KMS-11 (cell line): Measurements from ENCODE around the gene GXYLT2.

Experiments used
- H2AFZ ChIP-seq: fragments of 200-600 bp; sonication (generic); 2 replicates; pipeline ENCODE4 v1.6.1; 2016; ENCODE audit warnings: antibody characterized with exemption, mixed run types, low read depth
- H3K27ac ChIP-seq: fragments of 200-600 bp; sonication (generic); 2 replicates; pipeline ENCODE4 v1.6.1; 2016; ENCODE audit warnings: mild to moderate bottlenecking, mixed run types
- H3K27me3 ChIP-seq: fragments of 200-600 bp; sonication (generic); 2 replicates; pipeline ENCODE4 v1.6.1; 2017; ENCODE audit warnings: mild to moderate bottlenecking, low read depth, mixed run types, moderate library complexity; ENCODE audit not compliant: insufficient read depth
- H3K36me3 ChIP-seq: fragments of 200-600 bp; sonication (generic); 2 replicates; pipeline ENCODE4 v1.6.1; 2017; ENCODE audit warnings: mild to moderate bottlenecking, mixed run types; ENCODE audit not compliant: insufficient read depth
- H3K4me1 ChIP-seq: fragments of 200-600 bp; sonication (generic); 2 replicates; pipeline ENCODE4 v1.6.1; 2016; ENCODE audit warnings: mild to moderate bottlenecking, low read depth, mixed run types; ENCODE audit not compliant: poor library complexity, severe bottlenecking
- H3K4me2 ChIP-seq: fragments of 200-600 bp; sonication (generic); 2 replicates; pipeline ENCODE4 v1.7.0; 2016; ENCODE audit warnings: mild to moderate bottlenecking, mixed run types
- H3K4me3 ChIP-seq: fragments of 200-600 bp; sonication (generic); IDR thresholded peaks from 2 replicates; pipeline ENCODE4 v1.6.1; 2017; ENCODE audit warnings: low read depth, low read length, mixed read lengths; ENCODE audit not compliant: insufficient read depth
- H3K79me2 ChIP-seq: fragments of 200-600 bp; sonication (generic); 2 replicates; pipeline ENCODE4 v1.6.1; 2016; ENCODE audit warnings: low read depth, mixed run types; ENCODE audit not compliant: insufficient read depth
- H3K9ac ChIP-seq: fragments of 200-600 bp; sonication (generic); 2 replicates; pipeline ENCODE4 v1.6.1; 2016; ENCODE audit warnings: mild to moderate bottlenecking, mixed run types
- H4K20me1 ChIP-seq: fragments of 200-600 bp; sonication (generic); 2 replicates; pipeline ENCODE4 v1.6.1; 2016; ENCODE audit warnings: mild to moderate bottlenecking, mixed run types; ENCODE audit not compliant: insufficient read depth
- TF ChIP-seq, protein P1 (sequence below): fragments of 200-600 bp; sonication (generic); conservative IDR thresholded peaks from 2 replicates; pipeline ENCODE4 v1.6.1; 2017; ENCODE audit warnings: low read depth, mild to moderate bottlenecking, antibody characterized with exemption, low read length, moderate library complexity, mixed read lengths

The GXYLT2 gene

DNA sequence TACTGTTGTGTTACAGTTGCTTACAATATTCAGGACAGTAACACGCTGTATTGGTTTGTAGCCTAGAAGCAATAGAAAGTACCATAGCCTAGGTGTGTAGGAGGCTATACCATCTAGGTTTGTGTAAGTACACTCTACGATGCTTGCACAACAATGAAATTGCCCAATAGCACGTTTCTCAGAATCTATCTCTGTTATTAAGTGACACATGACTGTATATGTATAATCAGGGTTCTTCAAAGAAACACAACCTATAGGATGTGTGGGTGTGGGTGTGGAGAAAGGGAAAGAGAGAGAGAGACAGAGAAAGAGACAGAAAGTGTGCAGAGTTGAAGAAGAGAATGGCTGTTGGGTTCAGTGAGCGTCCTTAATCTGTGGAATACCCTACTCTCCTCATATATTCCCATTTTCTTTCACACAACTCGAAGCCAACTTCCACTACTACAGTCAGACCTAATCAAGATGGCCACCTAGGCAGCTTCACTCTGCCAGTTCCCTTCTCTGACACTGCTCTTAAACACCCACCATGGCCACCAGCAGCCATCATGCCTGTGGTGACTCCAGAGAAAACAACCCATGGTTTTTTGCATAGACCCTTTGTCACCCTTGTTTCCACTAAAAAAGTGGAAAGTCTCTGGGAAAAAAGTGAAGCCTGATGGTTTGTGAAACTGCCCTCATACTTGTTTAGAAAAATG lies 103.0 kb downstream of the GXYLT2 start:
- H2AFZ ChIP-seq = no peak overlapping the region

DNA sequence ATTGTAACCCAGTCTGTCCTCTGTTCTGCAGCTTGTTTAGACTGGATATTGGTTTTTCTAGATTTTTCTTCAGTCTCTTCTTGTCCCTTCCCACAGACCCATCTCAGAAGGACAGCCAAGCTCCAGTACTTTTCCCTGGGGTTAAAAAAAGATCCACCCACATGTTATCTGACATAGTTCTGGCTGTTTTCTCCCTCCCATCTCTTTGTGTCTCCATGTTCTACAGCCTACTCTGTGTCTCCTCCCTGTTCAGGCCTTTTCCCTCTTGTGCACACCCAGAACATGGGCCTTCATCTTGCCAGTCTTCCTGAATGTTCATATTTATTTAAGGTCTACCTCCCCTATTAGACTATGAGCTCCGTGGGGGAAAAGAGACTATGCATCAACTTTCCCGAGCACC lies 103.7 kb downstream of the GXYLT2 start:
- TF ChIP-seq, protein P1, sequence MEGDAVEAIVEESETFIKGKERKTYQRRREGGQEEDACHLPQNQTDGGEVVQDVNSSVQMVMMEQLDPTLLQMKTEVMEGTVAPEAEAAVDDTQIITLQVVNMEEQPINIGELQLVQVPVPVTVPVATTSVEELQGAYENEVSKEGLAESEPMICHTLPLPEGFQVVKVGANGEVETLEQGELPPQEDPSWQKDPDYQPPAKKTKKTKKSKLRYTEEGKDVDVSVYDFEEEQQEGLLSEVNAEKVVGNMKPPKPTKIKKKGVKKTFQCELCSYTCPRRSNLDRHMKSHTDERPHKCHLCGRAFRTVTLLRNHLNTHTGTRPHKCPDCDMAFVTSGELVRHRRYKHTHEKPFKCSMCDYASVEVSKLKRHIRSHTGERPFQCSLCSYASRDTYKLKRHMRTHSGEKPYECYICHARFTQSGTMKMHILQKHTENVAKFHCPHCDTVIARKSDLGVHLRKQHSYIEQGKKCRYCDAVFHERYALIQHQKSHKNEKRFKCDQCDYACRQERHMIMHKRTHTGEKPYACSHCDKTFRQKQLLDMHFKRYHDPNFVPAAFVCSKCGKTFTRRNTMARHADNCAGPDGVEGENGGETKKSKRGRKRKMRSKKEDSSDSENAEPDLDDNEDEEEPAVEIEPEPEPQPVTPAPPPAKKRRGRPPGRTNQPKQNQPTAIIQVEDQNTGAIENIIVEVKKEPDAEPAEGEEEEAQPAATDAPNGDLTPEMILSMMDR = no peak
- Histone ChIP-seq H3K36me3 (no peaks in the 10 kb centered on the region), H3K27me3 (no peaks in the 10 kb centered on the region), H3K4me3 (no peak overlapping the region), H4K20me1 (no peaks in the 10 kb centered on the region), H3K4me1 (peaks cover 4% of the 10 kb centered on the region), H2AFZ (no peak overlapping the region), H3K9ac (no peak overlapping the region), H3K79me2 (no peaks in the 10 kb centered on the region), H3K27ac (no peak overlapping the region), H3K4me2 (no peak overlapping the region)

More for the DNA sequence above, 103.0 kb downstream of the GXYLT2 start:
- H3K9ac ChIP-seq = no peak overlapping the region
- TF ChIP-seq, protein P1 = no peak
- H3K27ac ChIP-seq = no peak overlapping the region
- H3K4me2 ChIP-seq = no peak overlapping the region
- no peaks in the 10 kb centered on the region for H4K20me1 ChIP-seq
- no peaks in the 10 kb centered on the region for H3K27me3 ChIP-seq
- H3K79me2 ChIP-seq = no peaks in the 10 kb centered on the region
- H3K4me3 ChIP-seq = no peak overlapping the region
- H3K4me1 ChIP-seq = no peaks in the 10 kb centered on the region
- H3K36me3 ChIP-seq = no peaks in the 10 kb centered on the region

DNA sequence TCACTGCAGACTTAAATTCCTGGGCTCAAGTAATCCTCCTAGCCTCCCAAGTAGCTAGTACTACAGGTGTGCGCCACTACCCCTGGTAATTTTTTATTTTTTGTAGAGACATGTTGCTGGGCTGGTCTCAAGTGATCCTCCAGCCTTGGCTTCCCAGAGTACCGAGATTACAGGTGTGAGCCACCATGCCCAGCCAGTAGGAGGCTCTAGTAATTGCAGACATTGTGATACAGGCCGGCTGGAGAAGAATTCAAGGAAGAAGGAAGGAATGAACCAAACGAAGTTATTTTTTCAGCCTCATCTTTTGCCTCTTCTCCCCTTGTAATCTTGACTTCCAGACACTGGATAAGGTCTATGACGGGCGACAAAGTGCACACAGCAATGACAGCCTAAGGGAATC lies 105.5 kb downstream of the GXYLT2 start:
- TF ChIP-seq, protein P1 = no peak
- Histone ChIP-seq H3K4me2 (no peak overlapping the region), H3K27me3 (no peaks in the 10 kb centered on the region), H3K4me1 (peaks cover 4% of the 10 kb centered on the region), H3K79me2 (peaks cover 13% of the 10 kb centered on the region), H3K27ac (no peak overlapping the region), H3K36me3 (no peaks in the 10 kb centered on the region), H2AFZ (no peak overlapping the region), H3K9ac (no peak overlapping the region), H4K20me1 (no peaks in the 10 kb centered on the region), H3K4me3 (no peak overlapping the region)

DNA sequence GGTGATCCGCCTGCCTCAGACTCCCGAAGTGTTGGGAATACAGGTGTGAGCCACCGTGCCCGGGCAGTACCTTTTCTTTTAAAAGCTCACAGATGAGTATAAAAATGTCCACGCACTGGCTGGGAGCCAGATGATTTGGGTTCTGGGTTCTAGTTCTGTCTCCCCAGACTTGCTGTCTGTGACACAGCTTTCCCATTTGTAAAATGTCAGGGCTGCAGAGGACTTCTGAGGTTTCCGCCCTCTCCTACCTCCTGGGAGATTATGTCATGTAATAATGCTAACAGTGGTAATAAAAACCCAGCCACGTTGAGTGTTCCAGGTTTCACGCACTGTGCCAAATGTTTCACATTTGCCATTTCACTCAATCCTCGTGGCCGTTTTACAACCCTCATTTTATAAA lies 107.5 kb downstream of the GXYLT2 start:
- TF ChIP-seq, protein P1 = no peak
- Histone ChIP-seq H3K4me1 (peaks cover 22% of the 10 kb centered on the region), H3K79me2 (peaks cover 32% of the 10 kb centered on the region), H3K36me3 (0 out of 2 replicates have a peak, but pooled peaks cover 4% of the 10 kb centered on the region), H3K27ac (no peak overlapping the region), H2AFZ (no peak overlapping the region), H3K27me3 (no peaks in the 10 kb centered on the region), H3K9ac (no peak overlapping the region), H3K4me3 (no peak overlapping the region), H4K20me1 (no peaks in the 10 kb centered on the region), H3K4me2 (no peak overlapping the region)
